ENCODE data around the gene TNFRSF19. TPM values are rescaled to one million over a fixed set of nuclear protein-coding genes. Genes with fewer than 3 reads are reported as not detected.

The TNFRSF19 gene
- total and polyA plus RNA-seq, 2 donors from 2014 or later, result 10.1 to 14.7 TPM

- TF ChIP-seq CTCF (IDR thresholded peaks at IDR 0.05; ENCODE audit: borderline replicate concordance, extremely low read depth, insufficient read depth), result no peak
- intact Hi-C loops (cut with DNase I), result no loop called here
- Histone ChIP-seq H3K36me3 (ENCODE audit: control insufficient read depth in 2 of 3, insufficient read depth in 3 of 3, low read length in 3 of 3) (peaks cover 0 to 6% (median 0%) of the 10 kb centered on the region in 3 donors), H3K9me3 (ENCODE audit: control insufficient read depth in 2 of 3, insufficient read depth in 1 of 3, low read length in 3 of 3) (no peaks in the 10 kb centered on the region), H3K4me1 (ENCODE audit: control insufficient read depth in 2 of 3, insufficient read depth in 2 of 3, low read depth in 1 of 3, low read length in 3 of 3) (peaks cover 4 to 5% (median 4%) of the 10 kb centered on the region in 3 donors), H3K27ac (ENCODE audit: low read depth in 2 of 2, low read length in 2 of 2) (no peak overlapping the region), H3K4me3 (ENCODE audit: low read length in 3 of 3) (no peak overlapping the region), H3K27me3 (ENCODE audit: control insufficient read depth, insufficient read depth, low read length) (no peaks in the 10 kb centered on the region), H3K9ac (ENCODE audit: low read length in 3 of 3) (no peak overlapping the region)
- DNase-seq, result no peak
- no peak for FAIRE-seq
Observed at GRCh38 chr13:23660249-23660648, 90.0 kb downstream of the TNFRSF19 start.

- intact Hi-C loops (cut with DNase I), result no loop called here
- DNase-seq, result no peak
- H3K36me3 ChIP-seq (ENCODE audit: control insufficient read depth in 2 of 3, insufficient read depth in 3 of 3, low read length in 3 of 3), result peaks cover 0 to 7% (median 0%) of the 10 kb centered on the region in 3 donors
- H3K9ac ChIP-seq (ENCODE audit: low read length in 3 of 3), result no peak overlapping the region
- H3K9me3 ChIP-seq (ENCODE audit: control insufficient read depth in 2 of 3, insufficient read depth in 1 of 3, low read length in 3 of 3), result no peaks in the 10 kb centered on the region
- H3K4me3 ChIP-seq (ENCODE audit: low read length in 3 of 3), result no peak overlapping the region
- no peak for TF ChIP-seq CTCF (IDR thresholded peaks at IDR 0.05; ENCODE audit: borderline replicate concordance, extremely low read depth, insufficient read depth)
- no peak overlapping the region for H3K27ac ChIP-seq (ENCODE audit: low read depth in 2 of 2, low read length in 2 of 2)
- FAIRE-seq, result no peak
- H3K4me1 ChIP-seq (ENCODE audit: control insufficient read depth in 2 of 3, insufficient read depth in 2 of 3, low read depth in 1 of 3, low read length in 3 of 3), result no peaks in the 10 kb centered on the region
- no peaks in the 10 kb centered on the region for H3K27me3 ChIP-seq (ENCODE audit: control insufficient read depth, insufficient read depth, low read length)
Observed at GRCh38 chr13:23666582-23666981, 96.4 kb downstream of the TNFRSF19 start.

GRCh38 chr13:23667750-23668149 lies 97.5 kb downstream of the TNFRSF19 start:
- H3K4me1 ChIP-seq (ENCODE audit: control insufficient read depth in 2 of 3, insufficient read depth in 2 of 3, low read depth in 1 of 3, low read length in 3 of 3), result peaks cover 0 to 3% (median 0%) of the 10 kb centered on the region in 3 donors
- H3K27me3 ChIP-seq (ENCODE audit: control insufficient read depth, insufficient read depth, low read length), result no peaks in the 10 kb centered on the region
- no peak overlapping the region for H3K27ac ChIP-seq (ENCODE audit: low read depth in 2 of 2, low read length in 2 of 2)
- intact Hi-C loops (cut with DNase I), result no loop called here
- DNase-seq (no peak), FAIRE-seq (no peak)
- H3K9ac ChIP-seq (ENCODE audit: low read length in 3 of 3), result no peak overlapping the region
- H3K36me3 ChIP-seq (ENCODE audit: control insufficient read depth in 2 of 3, insufficient read depth in 3 of 3, low read length in 3 of 3), result peaks cover 0 to 7% (median 0%) of the 10 kb centered on the region in 3 donors
- no peak overlapping the region for H3K4me3 ChIP-seq (ENCODE audit: low read length in 3 of 3)
- TF ChIP-seq CTCF (IDR thresholded peaks at IDR 0.05; ENCODE audit: borderline replicate concordance, extremely low read depth, insufficient read depth), result peak; percentile 6
- no peaks in the 10 kb centered on the region for H3K9me3 ChIP-seq (ENCODE audit: control insufficient read depth in 2 of 3, insufficient read depth in 1 of 3, low read length in 3 of 3)

- intact Hi-C loops (cut with DNase I), result no loop called here
- Histone ChIP-seq H3K4me3 (ENCODE audit: low read length in 3 of 3) (no peak overlapping the region), H3K9me3 (ENCODE audit: control insufficient read depth in 2 of 3, insufficient read depth in 1 of 3, low read length in 3 of 3) (no peaks in the 10 kb centered on the region), H3K4me1 (ENCODE audit: control insufficient read depth in 2 of 3, insufficient read depth in 2 of 3, low read depth in 1 of 3, low read length in 3 of 3) (peaks cover 0 to 8% (median 0%) of the 10 kb centered on the region in 3 donors), H3K36me3 (ENCODE audit: control insufficient read depth in 2 of 3, insufficient read depth in 3 of 3, low read length in 3 of 3) (peaks cover 0 to 7% (median 0%) of the 10 kb centered on the region in 3 donors), H3K27me3 (ENCODE audit: control insufficient read depth, insufficient read depth, low read length) (no peaks in the 10 kb centered on the region), H3K27ac (ENCODE audit: low read depth in 2 of 2, low read length in 2 of 2) (no peak overlapping the region), H3K9ac (ENCODE audit: low read length in 3 of 3) (no peak overlapping the region)
- no peak for TF ChIP-seq CTCF (IDR thresholded peaks at IDR 0.05; ENCODE audit: borderline replicate concordance, extremely low read depth, insufficient read depth)
- FAIRE-seq, result no peak
- DNase-seq, result no peak
Observed at GRCh38 chr13:23668562-23668961, 98.3 kb downstream of the TNFRSF19 start.

All from kidney (tissue), 14 donors.